ENCODE data around the gene ZBTB7C. TPM values are rescaled to one million over a fixed set of nuclear protein-coding genes. Genes with fewer than 3 reads are reported as not detected.

The ZBTB7C gene
- polyA plus RNA-seq, 4 donors = 13.1 to 41.1 (median 17.4) TPM

DNA sequence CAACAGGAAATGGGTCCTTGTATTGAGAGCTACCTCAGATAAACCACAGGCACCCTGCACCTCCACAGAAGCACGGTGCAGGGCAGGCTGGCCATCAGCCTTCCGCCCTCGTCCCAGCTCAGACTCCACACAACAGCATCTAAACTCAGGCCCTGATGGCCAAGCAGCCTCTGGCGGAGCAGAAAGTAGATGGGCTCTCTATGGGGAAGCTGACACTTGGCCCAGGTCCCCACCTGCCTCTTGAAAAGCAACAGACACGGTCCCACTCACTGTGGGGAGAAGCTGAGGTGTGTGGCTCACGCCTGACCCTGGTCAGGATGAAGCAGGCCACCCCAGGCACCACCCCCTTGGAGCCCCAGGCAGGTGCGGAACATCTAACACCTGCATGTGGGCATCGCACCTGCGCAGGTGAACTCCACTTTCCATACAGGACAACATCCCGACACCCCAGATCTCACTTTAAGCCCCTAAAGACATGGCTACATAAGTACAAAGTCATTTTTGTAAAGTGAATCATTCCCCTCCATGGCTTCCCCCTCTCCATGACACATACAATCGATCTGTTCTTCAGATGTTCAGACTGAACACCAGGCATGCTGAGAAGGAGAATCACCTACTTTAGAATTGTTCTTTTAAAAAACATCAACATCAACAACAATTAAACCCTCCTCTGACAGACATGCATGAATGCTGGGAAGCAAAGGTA is 208.4 kb downstream of the ZBTB7C start:
- no peak for DNase-seq (ENCODE audit: low read depth in 4 of 4, low spot score in 3 of 4)

GRCh38 chr18:48199399-48199798 is 209.8 kb downstream of the ZBTB7C start:
- DNase-seq (ENCODE audit: low read depth in 4 of 4, low spot score in 3 of 4) = no peak

- DNase-seq (ENCODE audit: low read depth in 4 of 4, low spot score in 3 of 4) = no peak
Observed at GRCh38 chr18:48197819-48198218, 211.4 kb downstream of the ZBTB7C start.

- DNase-seq (ENCODE audit: low read depth in 4 of 4, low spot score in 3 of 4) = no peak
Observed at GRCh38 chr18:48195787-48196186, 213.4 kb downstream of the ZBTB7C start.

DNA sequence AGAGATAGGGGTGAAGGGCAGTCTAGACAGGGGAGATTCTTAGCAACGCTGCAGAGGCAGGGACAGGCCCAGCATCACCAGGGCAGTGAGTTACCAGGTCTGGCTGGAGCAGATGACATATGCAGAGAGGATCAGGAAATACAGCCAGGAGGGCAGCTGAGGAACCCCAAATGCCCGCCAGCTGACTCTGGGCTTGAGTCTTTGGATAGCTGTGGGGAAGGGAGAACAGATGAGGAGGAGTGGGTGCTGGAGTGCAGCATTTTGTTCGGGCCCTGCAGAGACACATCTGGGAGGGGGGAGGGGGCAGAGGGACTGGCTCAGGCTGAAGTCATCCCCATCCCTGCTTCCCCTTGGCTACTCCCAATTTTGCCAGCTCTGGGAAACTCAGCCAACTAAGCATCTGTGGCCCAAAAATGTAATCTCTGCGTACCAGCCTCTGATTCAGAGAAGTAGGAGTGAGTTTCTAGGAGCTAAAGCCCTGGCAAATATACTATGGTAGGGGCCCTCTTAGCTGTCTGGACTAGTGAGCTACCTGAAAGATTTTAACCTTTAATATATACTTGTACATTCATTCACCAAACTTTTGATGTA is 214.5 kb downstream of the ZBTB7C start:
- no peak for DNase-seq (ENCODE audit: low read depth in 4 of 4, low spot score in 3 of 4)

DNA sequence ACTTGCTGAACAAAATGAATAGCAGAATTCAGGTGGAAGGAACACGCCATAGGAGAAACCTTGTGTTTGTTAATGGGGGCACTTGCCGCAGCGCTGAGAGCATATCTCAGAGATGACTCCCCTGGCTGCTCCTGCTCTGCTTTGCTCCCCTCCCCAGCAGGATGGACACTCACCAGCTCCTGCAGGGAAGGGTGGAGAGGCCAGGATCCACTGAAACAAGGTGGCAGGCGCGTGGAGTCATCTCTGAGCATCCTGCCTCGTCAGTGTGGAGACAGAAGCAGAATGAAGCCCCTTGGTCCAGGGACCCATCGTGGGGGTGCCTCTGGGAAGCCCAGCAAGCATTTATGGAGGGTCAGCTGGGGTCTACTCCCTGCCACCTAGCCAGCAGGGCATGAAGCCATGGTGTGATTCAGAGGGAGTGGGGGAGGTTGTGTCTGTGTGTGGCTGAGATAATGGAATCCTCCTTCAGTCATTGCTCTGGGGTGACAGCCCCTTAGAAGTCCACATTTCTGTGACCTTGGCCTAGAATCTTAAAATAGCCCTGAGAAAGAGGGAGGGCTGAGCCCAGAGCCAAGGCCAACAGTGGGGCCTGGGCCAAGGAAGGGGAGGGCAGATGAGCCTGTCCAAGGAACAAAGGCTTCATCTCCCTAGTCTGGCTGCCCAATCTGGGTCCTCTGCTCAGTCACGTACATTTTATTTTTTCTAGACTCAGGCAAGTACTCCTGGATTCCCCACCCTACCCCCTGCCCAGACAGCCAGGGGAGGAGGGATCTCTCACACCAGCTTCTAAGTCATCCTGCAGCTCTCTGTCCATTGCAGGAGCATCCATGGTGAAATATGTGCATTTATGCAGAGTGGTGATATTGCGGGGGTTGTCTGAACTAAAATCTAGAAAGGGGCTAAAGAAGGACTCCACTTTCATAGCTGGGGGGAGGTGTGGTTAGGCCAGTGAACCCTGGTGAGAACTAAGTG is 215.4 kb downstream of the ZBTB7C start:
- DNase-seq (ENCODE audit: low read depth in 4 of 4, low spot score in 3 of 4) = no peak

GRCh38 chr18:48192542-48192941 is 216.6 kb downstream of the ZBTB7C start:
- DNase-seq (ENCODE audit: low read depth in 4 of 4, low spot score in 3 of 4) = no peak

- DNase-seq (ENCODE audit: low read depth in 4 of 4, low spot score in 3 of 4) = no peak
Observed at GRCh38 chr18:48191494-48191893, 217.7 kb downstream of the ZBTB7C start.

- DNase-seq (ENCODE audit: low read depth in 4 of 4, low spot score in 3 of 4) = no peak
Observed at GRCh38 chr18:48190994-48191393, 218.2 kb downstream of the ZBTB7C start.

GRCh38 chr18:48188609-48189008 is 220.6 kb downstream of the ZBTB7C start:
- DNase-seq (ENCODE audit: low read depth in 4 of 4, low spot score in 3 of 4) = no peak

GRCh38 chr18:48186861-48187260 is 222.3 kb downstream of the ZBTB7C start:
- DNase-seq (ENCODE audit: low read depth in 4 of 4, low spot score in 3 of 4) = no peak

GRCh38 chr18:48186131-48186766 is 222.9 kb downstream of the ZBTB7C start:
- peak in 1 of 4 donors; percentile 54 for DNase-seq (ENCODE audit: low read depth in 4 of 4, low spot score in 3 of 4)

GRCh38 chr18:48184118-48184517 is 225.1 kb downstream of the ZBTB7C start:
- DNase-seq (ENCODE audit: low read depth in 4 of 4, low spot score in 3 of 4) = no peak

DNA sequence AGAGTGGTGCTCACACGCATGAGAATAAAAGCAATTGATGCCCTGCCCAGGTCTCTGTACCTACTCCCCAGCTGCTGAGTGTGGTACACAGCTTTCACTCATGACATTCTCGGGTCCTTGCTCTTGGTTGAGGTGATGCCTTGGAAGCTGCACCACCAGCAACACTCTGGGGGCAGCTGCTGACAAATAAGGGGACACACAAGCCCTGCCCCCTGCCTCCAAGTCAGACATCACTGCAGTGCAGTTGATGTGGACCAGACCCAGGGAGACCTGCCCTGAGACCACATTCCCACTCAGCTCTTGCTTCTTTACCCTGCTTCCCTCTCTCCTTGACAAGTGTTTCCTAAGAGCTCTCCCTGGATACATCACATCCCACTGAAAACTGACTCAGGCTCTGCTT is 225.6 kb downstream of the ZBTB7C start:
- DNase-seq (ENCODE audit: low read depth in 4 of 4, low spot score in 3 of 4) = no peak

- DNase-seq (ENCODE audit: low read depth in 4 of 4, low spot score in 3 of 4) = no peak
Observed at GRCh38 chr18:48182779-48183178, 226.4 kb downstream of the ZBTB7C start.

DNA sequence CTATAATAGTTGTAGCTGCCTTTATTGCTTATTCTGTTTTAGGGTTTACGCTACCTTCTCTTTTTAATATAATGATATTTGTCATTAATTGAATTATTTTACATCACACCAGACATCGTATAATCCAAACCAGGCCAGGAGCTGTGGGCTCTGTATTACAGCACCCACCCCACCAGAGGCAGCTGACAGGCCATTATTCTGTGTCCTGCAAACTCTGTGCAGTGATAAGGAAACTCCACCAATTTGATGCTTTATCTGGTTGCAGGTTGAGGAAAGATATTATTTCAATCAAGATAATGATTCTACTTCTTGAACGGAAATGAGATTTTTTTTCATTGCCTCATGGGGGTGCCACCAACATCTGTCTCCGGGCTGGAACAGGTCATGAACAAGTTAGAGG is 227.3 kb downstream of the ZBTB7C start:
- no peak for DNase-seq (ENCODE audit: low read depth in 4 of 4, low spot score in 3 of 4)

- no peak for DNase-seq (ENCODE audit: low read depth in 4 of 4, low spot score in 3 of 4)
Observed at GRCh38 chr18:48181087-48181823, 227.9 kb downstream of the ZBTB7C start.

DNA sequence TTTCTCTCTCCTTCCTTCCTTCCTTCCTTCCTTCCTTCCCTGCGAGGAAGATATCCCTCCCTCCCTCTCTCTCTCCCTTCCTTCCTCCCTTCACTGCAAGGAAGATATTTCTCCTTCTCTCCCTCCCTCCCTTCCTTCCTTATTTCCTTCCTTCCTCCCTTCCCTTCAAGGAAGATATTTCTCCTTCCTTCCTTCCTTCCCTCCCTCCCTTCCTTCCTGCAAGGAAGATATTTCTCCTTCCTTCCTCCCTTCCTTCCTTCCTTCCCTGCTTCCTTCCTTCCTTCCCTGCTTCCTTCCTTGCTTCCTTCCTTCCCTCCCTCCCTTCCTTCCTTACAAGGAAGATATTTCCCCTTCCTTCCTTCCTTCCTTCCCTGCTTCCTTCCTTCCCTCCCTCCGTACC is 229.5 kb downstream of the ZBTB7C start:
- DNase-seq (ENCODE audit: low read depth in 4 of 4, low spot score in 3 of 4) = no peak

DNA sequence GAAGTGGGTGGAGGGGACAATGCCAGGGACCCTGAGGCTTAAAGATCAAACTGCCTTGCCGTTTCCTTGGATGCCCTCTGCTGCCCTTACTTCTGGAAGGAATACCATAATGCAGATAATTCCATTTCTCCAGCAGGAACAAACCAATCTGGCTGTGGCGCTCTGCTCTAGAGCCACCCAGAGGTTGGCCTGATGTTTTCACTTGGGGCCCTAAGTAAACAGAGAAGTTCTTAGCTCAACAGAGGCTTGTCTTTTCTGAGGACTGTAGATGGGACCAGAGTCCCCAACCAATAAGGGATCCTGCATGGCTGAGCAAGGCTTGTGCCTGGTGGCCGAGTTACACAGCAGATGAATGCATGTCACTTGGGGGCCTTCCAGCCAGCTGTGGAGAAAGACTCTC is 230.2 kb downstream of the ZBTB7C start:
- DNase-seq (ENCODE audit: low read depth in 4 of 4, low spot score in 3 of 4) = no peak

GRCh38 chr18:48176909-48177308 is 232.3 kb downstream of the ZBTB7C start:
- no peak for DNase-seq (ENCODE audit: low read depth in 4 of 4, low spot score in 3 of 4)
